Activated T-cell treated with anti-CD3 and anti-CD28 coated beads for 48 hours (primary cell): ENCODE data around the gene LRRC2.
"Not testable (repeated sequence)": the region's sequence is repeated elsewhere in the genome, so short reads cannot be mapped to it uniquely, and the experiment has no call there.

Experiments used
- DNase-seq: peaks from one replicate; pipeline ENCODE4 v3.0.0-alpha.2; 2020; ENCODE audit warnings: low read depth

The LRRC2 gene

GRCh38 chr3:46566040-46566641, at the start of gene LRRC2:
TSS of gene LRRC2 (minus strand) at chr3:46566302. CDS start at chr3:46551591, 14,711 bp downstream.
- no peak for DNase-seq

DNA sequence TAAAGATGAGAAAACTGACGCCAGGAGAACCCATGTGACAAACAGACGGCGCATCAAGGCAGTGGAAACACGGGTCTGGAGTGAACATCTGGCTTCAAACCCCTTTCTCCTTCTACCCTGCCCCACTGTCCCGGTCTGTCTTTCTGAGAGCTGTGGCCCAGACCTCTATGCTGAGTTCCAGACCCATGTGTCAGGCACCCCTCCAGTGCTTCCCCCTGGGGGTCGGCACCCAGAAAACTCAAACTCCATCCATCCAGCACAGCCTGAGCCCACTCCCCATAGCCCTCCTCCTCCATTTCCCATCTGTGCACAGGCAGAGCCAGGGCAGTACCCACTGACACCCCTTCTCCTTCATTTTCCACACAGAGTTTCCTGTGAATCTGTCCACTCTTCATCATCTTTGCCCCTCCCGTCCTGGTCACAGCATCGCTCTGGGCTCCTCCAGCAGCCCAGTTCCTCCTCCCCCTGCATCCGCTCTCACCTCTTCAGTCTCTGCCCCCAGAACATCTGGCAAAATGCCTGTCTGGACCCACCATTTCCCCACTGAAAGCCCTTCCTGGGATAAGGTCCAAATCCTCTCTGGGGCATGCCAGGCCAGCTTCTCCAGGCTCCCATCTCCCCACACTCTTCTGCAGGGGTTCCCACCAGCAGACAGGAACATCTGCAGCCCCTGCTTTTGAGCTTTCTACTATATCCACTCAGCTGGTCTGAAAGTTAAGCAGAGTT, 49.1 kb upstream of the LRRC2 start:
- DNase-seq = no peak

- DNase-seq = no peak
Measured at GRCh38 chr3:46614431-46614830, 48.3 kb upstream of the LRRC2 start.

DNA sequence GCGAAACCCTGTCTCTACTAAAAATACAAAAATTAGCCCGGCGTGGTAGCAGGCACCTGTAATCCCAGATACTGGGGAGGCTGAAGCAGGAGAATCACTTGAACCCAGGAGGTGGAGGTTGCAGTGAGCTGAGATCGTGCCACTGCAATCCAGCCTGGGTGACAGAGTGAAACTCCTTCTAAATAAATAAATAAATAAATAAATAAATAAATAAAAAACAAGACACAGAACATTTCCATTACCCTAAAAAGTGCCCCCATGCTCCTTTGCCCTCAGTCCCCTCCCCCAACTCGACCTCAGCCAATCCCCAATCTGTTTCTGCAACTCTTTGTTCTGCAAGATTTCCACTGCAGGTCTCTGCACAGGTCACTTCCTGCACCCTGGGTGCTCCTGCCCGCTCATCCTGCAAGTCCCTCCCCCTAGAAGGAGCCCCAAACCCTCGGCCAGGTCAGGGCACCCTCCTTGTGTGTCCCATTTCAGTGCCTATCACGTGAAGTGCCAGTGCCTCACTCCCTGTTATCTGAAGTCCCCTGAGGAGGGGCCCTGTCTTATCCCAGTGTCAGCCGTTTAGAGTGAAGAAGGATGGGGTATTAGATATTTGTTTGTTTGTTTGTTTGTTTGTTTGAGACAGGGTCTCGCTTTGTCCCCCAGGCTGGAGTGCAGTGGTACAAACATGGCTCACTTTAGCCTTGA, 47.4 kb upstream of the LRRC2 start:
- DNase-seq = no peak

DNA sequence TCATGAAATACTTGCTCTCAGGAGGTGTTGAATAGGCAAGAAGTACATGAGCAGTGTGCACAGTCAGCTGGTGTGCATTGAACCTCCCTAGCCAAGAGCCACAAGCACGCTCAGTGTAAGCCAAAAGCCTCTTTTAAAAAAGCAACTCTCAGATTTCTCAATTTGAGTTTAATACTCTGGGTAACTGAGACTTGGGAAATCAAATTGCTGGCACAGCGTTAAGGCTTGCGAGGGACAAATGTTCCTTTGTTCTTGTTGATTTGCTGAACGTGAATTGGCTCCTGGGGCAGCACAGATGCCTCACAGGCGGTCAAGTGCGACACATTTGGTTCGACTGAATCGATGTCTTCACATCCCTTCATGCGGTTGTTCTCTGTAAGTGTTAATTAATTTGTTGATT, 46.2 kb upstream of the LRRC2 start, which contains the start of gene FAM240A:
TSS of gene FAM240A (plus strand) at position 202 of the 400 bp plus-strand sequence. CDS start at position 361, 159 bp downstream.
- DNase-seq = no peak

DNA sequence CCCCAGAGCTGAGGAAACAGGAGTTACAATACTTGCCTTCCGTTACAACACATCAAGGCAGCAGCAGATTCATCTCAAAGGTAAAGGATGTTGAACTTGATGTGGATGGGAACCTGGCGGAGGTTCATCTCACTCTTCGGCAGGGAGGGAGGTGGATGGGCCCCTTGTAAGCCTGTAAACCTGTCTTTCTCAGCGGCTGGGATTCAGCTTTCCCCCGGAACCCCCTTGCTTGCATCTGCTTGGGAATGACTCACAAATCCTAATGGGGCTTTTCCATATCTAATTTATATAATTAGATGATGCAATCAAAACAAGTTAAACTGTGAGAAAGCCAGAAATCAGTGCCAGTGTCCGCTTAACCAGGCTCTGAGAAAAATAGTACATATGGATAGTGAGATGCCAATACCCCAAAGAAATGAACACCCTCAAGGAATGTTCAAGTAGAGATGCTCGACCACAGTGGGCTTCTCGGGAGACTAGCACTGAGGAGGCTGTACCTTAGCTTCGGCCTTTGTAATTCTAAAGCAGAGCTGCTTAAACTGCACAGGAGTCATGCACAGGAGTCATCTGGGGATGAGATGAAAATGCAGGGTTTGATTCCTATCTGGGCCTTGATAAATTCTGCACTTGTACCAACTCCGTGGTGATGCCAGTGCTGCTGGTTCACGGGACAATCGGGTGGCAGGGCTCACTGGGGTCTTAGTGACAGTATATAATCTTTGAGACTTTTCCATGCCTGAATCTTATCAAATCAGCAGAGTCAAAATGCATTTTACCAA, 44.0 kb upstream of the LRRC2 start:
- no peak for DNase-seq

DNA sequence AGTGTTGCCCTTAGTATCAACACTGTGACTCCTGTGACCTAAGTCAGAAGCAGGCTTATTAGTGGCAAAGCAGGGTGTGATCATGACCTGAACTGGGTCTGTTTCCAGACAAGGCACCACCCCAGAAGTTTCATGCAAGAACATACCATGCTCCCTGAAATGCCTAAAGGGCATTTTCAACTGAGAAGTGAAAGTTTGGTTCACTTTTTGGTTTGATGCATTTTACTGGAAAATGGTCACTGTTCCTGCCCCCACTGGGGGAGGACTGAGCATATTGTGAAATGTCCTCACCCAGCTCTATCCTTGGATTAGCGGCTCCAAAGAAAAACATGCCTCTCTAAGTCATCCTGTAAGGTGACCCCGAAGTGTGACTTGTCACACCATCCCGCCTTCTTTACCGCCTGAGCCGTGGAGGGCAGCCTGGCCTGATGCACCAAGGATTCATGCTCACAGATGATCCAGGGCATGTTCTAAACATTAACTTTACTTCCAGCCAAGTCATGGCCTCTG, 43.2 kb upstream of the LRRC2 start:
- DNase-seq = no peak

DNA sequence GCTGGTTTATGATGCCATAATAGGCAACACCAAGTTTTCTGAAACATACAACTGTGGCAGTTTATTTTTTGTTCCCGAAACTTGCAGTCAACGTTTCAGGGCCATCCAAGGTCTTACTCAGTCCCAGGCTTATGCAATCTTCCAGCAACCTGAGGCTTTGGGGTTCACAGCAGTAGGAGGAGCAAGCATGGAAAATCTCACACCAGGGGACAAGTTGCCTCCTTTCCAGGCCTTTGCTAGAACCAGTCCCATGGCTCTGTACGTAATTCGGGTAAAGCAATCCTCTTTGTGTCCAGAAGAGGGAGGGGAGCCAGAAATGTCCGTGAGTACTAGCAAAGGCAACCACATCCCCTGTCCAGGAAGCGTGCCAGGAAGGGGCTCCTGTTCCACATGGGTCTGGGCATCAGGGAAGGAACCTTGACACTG, 41.5 kb upstream of the LRRC2 start:
- DNase-seq = no peak

DNA sequence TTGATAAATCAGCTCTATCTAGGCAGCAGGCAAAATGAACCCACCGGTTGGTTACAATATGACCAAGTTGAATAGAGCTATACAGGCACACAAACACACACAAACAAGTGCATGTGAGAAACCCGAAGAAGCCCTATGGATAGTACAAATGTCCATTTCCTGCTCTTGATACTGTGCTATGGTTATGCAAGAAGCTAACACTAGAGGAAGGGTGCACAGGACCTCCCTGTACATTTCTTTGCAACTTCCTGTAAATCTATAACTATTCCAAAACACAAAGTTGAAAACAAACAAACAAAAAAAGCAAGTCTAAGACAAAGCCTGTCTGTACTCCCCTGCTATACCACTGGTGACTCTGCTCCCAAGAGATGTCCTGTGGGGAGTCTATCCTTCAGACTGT, 38.0 kb upstream of the LRRC2 start:
- no peak for DNase-seq

DNA sequence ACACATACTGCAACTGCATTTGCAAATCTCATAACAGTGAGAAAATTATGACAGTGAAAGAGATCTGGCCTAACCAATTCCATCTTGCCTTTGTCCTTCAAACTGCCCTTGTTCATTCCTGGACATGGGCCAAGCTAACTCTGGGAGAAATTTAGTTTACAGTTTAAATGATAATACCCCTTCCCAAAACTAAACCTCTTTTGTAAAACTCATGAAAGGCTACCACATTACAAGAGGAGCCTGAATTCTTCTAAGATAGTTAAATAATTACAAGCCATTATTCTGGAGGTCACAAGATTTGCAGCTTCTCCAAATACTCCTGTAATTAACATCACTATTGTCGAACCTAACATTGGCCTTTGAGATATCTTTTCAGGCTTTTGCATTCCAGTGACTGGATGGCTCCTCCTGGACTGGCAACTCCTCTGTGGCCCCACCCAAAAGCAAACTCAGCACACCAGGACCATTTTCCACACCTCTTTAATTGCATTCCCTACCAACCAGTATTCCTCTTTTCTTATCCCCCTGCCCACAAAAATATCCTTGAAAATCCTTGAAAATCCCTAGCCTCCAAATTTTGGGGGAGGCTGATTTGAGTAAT, 37.4 kb upstream of the LRRC2 start:
- DNase-seq = no peak

DNA sequence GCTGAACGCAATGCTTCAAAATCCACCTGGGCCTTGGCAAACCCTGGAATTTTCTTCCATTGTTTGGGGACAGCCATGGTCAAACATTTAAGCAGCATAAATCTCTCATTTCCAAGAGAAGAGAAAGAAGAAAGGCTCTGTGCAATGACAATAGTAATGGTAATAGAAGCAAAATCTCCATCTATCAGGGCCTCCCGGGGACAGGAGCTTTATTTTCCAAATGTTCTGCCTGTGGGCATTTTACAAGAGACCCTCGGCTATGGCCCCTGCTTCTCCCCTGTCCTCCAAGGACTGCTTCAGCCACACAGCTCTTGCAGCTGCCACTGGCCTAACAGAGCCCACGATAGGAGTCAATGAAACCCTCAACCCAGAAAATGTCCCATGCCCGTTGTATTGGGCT, 33.5 kb upstream of the LRRC2 start:
- no peak for DNase-seq

GRCh38 chr3:46595819-46596314, 29.8 kb upstream of the LRRC2 start:
- no peak for DNase-seq

GRCh38 chr3:46594723-46595122, 28.6 kb upstream of the LRRC2 start:
- no peak for DNase-seq

GRCh38 chr3:46593979-46594378, 27.9 kb upstream of the LRRC2 start:
- no peak for DNase-seq

DNA sequence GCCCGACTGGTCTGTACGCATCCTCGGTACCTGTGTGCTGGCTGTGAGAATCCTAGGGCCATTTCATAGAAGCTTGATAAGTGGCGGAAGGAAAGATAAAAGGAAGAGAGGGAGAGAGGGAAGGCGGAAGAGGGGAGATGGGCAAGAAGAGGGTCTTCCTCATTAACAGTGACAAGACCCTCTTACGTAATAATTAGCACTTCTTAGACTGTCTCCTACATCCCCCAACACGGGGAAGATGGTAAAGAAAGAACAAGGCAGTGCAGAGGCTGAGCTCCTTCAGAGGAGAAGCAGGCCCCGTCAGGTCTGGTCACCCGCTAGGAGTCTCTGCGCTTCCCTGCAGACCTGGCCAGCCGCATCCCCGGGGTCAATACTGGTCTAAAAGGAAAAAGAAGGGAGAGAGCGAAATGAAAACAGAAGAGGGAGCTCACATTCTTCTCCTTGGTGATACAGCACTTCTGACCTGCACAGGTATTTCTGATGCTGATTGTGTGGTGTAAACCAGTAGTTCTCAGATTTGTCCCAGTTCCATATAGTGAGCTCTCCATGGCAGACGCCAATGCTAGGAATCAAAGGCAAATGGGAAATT, 27.3 kb upstream of the LRRC2 start:
- no peak for DNase-seq

DNA sequence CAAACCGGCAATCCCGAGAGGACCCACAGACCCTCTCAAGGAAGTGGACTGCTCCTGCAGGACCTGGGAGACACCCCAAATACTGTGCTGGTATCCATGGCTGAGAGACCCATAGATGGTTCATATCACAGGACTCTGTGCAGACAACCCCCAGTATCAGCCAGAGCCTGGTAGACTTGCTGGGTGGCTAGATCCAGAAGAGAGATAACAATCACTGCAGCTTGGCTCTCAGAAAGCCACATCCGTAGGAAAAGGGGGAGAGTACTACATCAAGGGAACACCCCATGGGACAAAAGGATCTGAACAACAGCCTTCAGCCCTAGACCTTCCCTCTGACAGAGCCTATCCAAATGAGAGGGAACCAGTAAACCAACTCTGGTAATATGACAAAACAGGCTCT, 21.2 kb upstream of the LRRC2 start:
- not testable (repeated sequence) for DNase-seq

GRCh38 chr3:46586738-46587246, 20.7 kb upstream of the LRRC2 start:
- DNase-seq = no peak

GRCh38 chr3:46585799-46586693, 19.9 kb upstream of the LRRC2 start:
- DNase-seq = no peak

DNA sequence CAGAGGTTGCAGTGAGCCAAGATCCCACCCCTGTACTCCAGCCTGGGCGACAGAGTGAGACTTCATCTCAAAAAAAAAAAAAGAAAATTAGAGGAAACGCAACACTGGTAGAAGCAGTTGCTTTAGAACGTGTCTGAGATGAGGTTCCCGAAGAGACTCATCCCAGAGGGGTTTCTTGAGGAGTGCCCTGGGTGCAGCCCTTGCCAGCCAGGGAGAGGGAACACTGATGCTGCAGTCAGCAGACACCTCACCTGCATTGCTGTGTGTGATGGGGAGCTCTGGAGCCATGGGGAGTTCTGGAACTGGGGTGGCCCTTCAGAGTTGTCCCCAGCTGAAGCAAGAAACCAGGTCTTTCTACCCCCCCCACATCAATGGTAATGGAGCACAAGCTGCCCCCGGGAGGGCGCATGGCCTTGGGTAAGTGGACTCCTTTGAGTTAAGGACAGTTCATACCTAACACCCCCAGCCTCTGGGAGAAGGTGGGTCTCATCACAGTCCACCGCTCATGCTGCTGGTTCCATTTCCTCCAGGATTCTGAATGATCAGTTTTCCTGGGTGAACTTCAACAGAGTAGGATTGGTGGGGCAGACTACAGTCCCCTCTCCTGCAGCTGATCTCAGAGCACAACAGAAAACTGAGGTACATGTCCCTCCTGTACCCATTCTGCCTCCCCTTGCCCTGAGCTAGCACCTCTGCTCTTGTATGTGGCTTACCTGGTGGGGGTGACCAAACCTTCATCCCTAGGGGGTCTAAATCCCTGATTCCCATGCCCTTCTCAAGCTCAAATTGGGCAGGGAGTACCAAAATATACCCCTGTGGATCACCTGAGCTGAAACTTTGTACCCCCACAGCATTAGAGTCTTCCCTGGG, 18.7 kb upstream of the LRRC2 start:
- DNase-seq = no peak
